Pulmonary artery endothelial cell (primary cell): ENCODE results near the gene LYL1. TPM values are rescaled to one million over a fixed set of nuclear protein-coding genes. Genes with fewer than 3 reads are reported as not detected.

Experiments used
- DNase-seq: peaks from one replicate; pipeline ENCODE4 v3.0.0-alpha.2; 2011; ENCODE audit warnings: low read depth, low spot score
- total RNA-seq: library from RNA; depleted of rRNA; stranded (reverse); fragments of >200 nt; gene quantifications from 2 replicates; pipeline ENCODE4 v1.2.3, GENCODE V29; 2014

Gene LYL1
- total RNA-seq, 1 donor from 2014 or later, result 55.5 TPM

DNA sequence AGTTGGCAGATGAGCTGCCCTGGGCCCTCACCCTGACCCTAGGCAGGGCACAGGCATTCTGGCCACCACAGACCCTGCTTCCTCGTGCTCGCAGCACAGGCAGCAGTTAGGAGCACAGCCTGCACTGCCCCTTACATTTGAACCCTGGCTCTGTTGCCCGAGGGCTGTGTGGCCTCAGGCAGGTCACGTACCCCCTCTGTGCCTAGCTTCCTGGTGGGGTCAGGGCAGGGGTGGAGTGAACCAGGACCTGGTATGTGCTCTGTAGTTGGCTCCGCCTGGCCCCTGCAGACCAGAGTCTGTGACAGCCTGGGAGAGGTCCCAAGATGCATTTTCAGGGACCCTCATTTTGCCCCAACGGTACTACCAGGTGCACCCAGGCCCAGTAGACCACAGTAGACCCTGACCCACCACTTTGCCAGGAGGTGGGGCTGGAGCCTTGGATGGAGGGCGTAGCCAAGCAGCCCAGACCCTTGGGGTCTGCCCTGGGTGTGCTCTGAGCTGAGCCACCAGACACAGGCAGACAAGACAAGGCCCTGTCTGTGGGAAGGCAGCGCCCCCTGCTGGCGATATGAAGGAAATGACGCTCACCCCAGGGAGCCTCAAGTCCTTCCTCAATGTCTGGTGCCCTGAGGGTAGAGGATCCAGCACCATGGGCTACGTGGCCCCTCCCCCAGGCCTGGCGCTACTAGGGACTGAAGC, 9.1 kb downstream of the LYL1 start:
- DNase-seq, result no peak

DNA sequence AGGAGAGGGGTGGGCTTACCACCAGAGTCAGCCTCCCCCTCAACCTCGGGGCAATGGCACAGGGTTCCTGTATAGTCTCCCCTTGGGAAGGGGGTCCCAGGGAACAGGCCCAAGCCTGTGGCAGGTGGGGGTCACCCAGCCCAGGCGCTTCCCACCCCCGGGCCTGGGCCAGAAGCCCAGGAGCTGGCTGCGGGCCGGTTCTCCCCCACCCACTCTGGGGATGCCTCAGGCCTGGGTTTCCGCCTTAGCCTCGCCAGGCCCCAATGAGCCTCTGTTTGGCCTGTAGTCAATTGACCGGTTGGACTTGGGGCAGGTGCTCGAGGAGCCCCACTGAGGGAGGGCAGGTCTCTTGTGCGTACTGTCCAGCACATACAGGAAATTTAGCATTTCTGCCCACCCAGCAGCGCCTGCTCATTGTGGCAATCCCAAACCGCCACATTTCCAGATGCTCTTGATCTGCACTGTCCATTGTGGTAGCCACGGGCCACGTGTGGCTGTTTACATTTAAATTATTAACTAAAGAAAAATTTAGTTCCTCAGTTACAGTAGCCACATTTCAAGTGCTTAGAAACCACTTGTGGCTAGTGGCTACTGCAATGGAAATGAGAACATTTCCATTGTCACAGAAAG, 9.9 kb downstream of the LYL1 start:
- no peak for DNase-seq

DNA sequence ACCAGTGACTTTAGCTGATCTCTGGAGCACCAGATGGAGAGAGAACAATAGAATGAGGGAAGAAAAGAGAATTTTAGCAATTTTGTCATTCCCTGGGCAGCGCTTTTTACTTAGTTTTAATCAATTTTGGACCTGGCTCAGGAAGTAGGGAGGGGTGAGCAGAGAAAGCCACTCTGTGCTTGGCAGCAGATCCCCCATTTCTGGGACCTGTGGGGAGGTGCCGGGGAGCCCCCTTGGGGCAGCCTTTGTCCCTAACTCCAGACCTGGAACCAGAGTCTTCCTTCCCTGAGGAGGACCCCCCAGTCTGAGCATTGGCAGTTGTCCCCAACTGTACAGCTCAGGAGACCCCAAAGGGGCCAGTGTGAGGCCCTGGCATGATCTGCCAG, 10.5 kb downstream of the LYL1 start:
- DNase-seq, result no peak

DNA sequence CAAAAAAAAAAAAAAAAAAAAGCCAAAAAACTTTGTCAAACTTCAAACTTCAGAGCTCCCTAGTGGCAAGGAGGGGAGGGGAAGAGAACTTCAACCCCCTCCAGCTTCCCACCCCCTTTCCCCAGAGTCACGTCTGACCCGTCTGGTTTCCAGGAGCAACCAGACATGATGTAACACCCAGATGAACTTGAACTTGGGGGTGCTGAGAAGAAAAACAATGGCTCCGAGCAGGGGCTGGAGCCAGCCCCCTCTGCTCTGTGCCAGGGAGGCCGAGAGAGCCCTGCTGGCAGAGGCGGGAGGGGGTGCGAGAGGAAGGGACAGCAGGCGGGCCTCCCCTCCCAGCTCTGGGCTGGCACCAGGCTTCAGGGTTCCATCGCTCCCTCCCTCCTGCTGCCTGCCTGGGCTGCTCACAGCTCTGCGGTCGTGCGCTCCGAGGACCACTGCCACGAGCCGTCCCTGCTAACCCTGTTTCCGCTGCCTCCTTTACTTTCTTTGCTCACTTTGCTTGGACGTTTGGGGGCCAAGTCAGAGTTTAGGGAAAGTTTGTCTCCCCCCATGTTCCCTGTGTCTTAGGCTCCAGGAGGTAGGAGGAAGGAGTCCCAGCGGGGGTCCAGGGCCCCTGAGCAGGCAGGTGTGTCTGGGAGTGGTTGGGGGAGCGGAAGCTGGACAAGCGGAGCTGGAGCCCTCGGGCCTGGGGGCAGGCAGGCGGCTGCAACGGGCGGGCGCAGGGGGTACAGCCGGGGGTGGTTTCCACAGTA, 11.1 kb downstream of the LYL1 start:
- DNase-seq, result peak; percentile 67

DNA sequence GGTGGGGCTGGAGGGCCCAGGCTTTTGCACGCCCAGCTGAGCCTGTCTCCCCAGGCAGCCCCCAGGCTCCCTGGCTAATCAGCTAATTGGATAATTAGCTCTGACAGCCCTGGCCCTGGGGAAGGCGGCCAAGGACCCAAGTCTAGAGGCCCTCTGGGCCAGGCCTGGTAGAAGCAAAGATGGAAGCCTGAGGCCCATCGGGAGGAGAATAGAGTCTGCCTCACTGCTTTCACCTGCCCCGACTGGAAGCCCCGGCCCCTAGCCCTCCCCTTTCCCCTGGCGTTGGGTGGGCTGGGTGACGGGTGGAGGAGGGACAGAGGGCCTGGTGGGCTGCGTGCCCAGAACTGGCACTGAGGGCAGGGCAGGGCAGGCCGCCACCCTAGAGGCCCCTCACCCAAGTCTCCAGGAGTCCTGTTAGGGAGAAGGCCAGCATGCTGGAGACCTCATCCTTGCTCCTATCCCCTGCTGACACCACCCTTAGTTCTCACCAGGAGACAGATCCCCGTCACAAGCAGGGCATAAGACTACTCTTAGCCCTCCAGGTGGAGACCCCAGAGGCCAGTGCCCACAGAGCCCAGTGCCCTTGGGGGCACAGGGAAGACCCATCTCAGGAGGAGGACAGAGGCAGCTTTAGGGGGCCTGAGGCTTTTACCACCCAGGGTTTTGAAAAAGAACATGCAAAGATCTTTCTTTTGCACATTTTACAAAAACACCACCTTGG, 12.0 kb downstream of the LYL1 start:
- DNase-seq, result no peak

DNA sequence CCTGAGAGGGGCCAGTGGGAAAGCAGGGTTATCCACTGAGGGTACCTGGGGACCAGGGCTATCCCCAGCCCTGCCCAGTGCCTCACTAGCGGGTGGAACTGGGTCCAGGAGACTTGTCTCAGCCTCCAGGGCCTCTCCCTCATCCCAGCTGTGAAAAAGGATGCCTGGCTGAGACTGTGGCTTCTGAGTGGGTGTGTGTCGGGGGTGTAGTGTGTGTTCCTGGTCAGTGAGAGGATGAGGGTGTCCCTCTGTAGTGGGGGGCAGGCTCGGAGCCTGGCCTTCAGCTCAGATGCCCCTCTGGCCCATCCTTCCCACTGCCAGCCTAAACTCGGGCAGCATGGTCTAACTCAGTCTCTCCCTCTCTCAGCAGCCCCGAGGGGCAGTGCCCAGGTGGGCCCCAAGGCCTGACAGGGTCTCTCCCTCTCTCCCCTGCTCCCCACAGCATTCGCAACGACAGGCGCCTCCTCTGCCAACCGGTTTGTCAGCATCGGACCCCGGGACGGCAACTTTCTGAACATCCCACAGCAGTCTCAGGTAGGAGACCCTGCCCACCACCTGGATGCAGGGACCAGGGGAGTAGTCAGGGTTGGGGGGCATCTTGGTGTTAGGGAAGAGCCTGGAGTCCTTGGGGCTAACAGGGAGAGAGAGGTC, 12.7 kb downstream of the LYL1 start:
- DNase-seq, result no peak

DNA sequence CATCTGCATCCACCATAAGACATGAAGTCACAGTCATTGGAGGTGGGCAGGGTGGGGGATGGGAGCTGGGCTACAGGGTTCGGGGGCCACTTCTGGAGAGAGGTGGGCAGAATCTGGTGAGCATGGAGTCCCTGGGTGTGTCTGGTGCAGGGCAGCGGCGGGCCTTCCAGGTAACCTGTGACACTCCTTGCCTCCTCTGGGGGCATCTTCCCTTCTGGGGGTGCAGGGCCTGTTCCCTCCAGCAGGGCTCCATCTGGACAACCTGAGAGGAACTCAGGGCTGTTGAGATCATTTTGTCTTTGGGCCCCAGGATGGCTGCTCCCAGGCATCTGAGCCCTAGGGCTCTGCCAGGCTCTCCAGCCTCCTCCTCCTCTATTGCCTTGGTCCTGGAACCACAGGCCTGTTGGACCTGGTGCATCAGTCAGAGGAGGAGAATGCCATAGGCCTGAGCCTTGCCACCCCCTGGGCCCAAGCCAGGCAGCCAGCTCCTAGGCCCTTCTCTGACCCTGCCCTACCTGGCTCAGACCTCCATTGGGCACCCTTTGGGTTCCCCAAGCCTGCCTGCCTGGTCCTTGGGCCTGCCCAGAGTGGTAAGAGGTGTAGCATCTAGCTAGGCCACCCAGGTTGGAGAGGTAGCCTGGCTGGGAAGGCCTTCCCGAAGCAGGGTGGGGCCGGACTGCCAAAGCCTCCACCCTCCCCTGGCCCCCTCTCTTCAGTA, 13.4 kb downstream of the LYL1 start:
- DNase-seq, result no peak

DNA sequence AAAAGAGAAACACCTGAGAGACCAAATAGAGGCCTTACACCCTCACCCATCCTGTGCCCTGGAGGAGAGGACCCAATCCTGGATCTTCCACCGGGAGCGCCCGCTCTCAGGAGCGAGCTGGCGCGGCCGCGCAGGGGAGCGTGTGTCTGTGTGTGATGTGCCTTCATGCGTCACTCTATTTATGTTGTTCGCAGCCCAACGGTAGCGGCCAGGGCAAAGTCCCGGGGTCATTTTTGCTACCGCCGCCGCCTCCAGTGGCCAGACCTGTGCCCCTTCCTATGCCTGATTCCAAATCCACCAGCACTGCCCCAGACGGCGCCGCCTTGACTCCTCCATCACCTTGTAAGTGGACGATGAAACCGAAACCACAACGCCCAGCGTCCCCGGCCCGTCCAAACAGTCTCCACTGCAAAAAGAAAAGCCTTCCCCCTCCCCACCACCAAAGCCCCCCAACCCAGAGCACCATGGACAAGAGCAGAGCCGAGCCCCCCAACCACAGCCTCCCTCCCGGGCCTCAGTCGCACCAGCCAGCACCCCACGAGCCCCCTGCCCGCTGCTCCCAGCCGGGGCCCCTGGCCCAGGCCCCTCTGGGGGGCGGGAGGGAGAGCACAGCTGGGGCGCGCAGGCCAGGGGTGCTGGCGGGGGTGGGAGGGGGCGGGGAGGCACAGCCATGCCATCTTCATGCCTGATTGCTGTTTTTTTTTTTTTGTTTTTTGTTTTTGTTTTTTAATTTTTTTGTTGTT, 14.7 kb downstream of the LYL1 start:
- DNase-seq, result no peak

DNA sequence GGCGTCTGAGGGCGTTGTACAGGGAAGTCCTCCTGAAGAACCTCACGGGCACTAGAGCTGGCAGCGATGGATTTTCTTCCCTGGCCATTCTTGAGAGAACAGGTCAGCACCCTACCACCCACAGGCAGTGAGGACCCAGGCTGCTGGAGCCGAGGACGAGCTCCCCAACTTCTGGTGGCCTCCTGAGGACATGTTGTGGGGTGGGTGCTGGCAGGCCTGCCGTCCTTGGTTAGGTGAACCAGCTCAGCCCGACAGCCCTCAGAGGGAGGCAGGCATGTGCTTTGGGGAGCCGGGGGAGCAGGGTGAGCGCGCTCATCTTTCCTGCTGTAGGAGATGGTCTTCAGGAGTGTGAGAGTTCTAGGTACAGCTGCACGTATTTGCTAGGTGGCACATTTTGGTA, 15.4 kb downstream of the LYL1 start:
- no peak for DNase-seq

DNA sequence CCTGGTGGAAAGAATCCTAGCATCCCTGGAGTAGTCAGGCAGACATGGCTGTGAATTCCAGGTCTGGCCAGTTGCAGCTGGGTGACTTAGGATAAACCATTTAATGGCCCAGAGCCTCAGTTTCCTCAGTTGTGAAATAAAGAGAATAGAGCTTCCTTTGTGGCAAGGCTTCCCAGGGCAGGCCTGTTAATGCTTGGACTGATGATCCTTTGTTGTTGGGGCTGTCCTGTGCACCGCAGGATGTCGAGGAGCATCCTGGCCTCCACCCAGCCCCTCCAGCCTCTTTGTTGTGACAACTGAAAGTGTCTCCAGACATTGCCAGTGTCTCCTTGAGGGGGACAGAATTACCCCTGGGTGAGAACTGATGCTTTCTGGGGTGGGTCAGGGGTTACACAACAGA, 16.3 kb downstream of the LYL1 start:
- no peak for DNase-seq

DNA sequence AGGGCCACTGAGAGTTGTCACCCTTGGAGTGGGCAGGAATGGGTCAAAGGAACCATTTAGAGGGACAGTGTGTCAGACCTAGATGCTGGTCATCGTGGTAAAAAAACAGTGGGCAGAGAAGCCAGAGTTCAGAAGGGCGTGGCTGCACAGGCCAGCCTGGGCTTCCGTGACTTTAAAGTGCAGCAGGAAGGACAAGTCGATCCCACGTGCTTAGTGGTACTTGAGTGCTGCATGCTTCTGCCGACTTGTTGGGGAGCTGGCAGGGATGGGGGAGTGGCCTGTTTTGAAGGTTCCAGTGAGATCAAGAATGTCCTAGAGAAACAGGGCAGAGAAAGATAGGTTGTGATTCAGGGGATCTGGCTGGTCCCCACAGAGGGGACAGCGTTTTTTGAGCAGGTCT, 17.0 kb downstream of the LYL1 start:
- DNase-seq, result no peak

DNA sequence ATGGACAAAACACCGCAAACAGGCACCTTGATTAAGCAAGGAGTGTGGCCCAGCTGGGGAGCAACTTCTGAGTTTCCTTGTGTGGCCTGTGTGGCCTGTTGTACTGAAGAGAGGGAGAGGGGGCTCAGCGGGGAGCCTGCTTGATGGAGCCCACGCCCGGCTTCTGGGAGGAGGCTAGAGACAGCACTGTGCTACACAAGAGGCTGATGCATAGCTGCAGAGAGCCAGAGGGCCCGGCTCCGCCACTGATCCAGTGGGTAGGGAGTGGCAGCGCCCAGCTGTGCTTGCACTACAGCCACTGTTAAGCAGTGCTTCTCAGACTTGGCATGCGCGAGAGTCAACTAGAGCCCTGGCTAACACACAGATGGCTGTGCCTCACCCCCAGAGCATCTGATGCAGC, 19.0 kb downstream of the LYL1 start:
- no peak for DNase-seq

DNA sequence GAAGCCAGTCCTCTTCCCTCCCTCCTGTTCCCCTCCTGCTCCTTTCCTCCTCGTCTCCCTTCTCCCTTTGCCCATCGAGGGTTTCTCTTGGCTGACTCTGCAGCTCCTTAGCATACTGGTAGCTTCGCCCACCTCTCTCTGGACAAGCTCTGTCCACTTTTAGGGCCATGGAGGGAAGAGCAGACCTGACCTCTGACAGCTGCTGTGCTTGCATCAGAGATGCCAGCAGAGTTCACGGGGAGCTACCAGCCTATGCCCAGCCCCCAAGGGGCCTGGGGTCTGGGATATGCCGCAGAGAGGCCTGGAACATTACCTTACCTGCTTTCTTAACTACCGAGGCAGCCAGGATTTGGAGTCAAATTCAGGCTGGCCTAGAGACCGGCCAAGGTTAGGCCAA, 19.7 kb downstream of the LYL1 start:
- no peak for DNase-seq

DNA sequence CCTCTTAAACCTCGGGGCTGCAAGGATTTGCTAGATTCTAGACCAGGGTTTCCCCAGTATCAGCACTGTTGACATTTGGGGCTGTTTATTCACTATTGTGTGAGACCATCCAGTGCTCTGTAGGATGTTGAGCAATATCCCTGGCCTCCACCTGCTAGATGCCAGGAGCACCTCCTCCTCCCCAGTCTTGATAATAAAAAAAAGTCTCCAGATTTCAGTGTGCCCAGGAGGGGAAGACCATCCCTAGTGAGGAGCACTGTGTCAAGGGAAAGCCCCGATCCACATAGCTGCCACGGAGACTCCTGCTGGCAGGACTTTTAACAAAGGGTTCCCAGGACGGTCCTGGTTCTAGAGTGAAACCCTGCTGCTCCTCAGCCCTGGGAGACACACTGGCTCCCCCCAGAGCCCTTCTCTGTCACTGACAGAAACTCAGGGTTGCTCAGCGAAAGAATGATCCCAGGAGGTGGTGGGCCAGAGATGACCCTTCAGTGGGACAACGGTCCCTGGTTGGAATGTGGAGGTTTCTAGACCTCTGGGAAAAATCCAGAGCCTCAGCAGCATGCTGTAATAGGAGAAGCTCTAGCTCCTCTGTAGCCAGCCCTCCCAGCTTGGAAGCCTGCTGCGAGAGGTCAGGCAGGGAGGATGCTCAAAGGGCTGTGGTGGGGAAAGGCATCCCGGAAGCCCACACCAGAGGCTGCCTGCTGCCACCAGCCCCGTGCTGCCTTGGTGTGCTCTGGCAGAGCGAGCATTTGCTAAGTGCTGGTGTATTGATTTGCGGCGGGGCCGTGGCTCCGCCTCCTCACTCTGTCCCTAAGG, 20.3 kb downstream of the LYL1 start:
- DNase-seq, result no peak

DNA sequence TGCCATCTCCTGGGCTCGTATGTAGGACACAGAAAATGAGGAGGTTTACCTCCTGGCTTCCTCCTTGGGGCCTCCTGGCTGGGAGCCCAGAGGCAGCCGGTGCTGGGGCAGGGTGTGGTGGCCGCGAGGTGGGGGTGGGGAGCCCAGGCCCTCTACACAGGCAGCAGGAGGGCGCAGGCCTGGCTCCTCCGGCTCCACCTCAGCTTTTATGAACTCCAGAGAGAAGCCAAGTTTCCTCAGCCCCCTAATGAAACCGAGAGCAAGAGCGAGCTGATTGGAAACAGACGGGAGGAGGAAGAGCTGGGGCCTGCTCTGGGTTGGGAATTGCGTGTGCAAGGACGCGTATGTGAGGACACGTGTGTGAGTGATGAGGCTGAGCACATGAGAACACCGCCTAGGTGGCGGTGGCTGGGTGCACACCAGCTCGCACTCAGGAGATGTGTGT, 23.1 kb downstream of the LYL1 start:
- no peak for DNase-seq

DNA sequence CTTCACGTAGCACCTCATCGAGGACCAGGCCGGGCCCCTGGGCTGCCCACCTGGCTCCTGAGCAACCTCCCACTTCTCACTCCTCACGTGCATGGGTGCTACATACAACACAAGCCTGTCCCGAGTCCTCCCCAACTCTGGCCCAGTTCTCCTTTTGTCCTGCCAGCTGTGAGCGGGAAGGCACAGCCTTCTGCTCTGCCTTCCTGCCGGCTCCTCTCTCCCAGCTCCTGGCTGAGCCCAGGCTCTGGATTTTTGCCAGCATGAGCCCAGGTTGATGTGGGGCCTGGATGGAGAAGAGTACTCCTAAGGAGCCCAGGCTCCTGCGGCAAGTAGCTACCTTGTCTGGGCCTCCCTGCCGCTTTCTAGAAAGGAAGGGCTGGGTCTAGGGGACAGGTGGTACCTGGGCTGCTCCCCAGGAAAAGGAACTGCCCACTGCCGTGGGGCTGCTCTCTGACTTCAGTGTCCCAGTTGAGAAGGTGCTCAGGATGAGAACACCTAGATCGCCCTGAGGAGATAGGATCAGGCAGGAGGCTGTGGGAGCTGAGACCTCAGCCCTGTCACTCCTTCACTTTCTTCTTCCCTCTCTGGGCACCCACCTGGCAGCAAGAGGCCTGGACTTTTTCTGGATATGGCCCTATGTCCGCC, 23.6 kb downstream of the LYL1 start:
- no peak for DNase-seq

DNA sequence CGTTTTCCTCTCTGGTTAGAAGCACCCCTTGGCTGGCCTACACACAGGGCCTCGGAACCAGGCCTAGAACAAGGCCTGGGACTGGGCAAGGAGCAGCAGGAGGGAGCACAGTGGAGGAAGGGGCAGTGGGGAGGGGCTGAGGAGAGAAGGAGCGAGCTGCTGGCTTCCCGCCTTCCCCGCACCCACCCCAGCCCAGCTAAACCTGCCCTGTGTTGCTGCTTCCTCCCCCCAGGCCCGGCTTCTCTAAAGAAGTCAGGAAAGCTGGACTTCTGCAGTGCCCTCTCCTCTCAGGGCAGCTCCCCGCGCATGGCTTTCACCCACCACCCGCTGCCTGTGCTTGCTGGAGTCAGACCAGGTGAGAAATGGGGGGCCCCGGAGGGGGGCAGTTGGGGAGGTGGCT, 24.3 kb downstream of the LYL1 start:
- DNase-seq, result no peak

DNA sequence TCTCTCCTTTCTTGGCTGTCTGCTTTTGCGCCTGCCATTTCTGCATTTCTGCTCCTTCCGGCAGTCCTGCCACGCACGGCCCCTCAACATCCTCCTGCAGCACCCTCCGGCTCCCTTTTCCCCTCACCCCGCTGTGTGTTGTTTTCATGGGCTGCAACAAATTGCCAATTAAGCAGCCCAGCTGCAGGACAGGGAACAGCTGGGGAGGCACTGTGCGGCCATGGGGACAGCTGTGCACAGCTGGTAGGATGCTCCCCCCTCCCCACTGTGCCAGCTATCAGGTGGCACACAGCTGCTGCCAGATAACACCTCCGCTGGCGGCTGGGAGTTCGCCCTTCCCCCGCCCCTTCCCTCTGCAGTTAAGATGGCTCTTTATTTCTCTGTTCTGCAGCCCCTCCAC, 25.4 kb downstream of the LYL1 start:
- DNase-seq, result no peak

DNA sequence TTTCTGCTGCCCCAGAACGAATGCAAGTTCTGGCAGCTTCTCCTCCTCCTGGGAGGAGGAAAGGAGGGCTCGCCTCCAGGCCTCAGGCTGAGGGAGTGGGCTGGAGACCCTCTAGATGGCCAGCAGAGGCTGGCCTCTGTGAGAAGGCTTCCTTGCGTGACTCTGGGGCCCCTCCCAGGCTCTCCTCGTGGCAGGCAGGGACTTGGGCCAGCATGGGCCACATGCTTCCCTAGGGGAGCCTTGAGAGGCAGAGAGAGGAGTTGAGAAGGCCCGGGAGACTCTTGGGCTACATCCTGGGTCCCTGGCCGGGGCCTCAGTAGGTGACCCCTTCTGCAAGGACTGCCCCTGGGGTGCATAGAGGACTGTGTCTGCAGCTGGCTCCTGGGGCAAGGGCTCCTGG, 25.9 kb downstream of the LYL1 start:
- no peak for DNase-seq
